K562 treated with DMSO at 1 percent for 12 hours (cell line): Measurements from ENCODE around the gene HDAC8. TPM values are rescaled to one million over a fixed set of nuclear protein-coding genes. Genes with fewer than 3 reads are reported as not detected.

ENCODE experiments used
- total RNA-seq: library from RNA; unstranded; fragments of 300-600 nt; gene quantifications from 2 replicates; pipeline ENCODE4 v1.2.3, GENCODE V29; 2022; ENCODE audit not compliant: insufficient read depth

Gene HDAC8
- total RNA-seq, result 13.1 and 20.1 TPM in 2 replicates

GRCh38 chrX:72572248-72573157, at the start of gene HDAC8:
TSS of gene HDAC8 (minus strand) at chrX:72572843. CDS start at chrX:72572761, 82 bp downstream.

GRCh38 chrX:72305286-72306084, 267.2 kb downstream of the HDAC8 start, which contains the start of gene CITED1:
TSS of gene CITED1 (minus strand) at chrX:72305914. CDS start at chrX:72302869, 3,045 bp downstream.

Other genes starting within 250 kb of the HDAC8 start
- 2.5 and 10.0 TPM in 2 replicates for gene PHKA1, start 141.5 kb upstream of the HDAC8 start, total RNA-seq
- gene DMRTC1B, start 204.0 kb upstream of the HDAC8 start, total RNA-seq, result not detected in 2 replicates
- not detected in 2 replicates for gene FAM236B, start 209.8 kb upstream of the HDAC8 start, total RNA-seq
- not detected in 2 replicates for gene FAM236D, start 235.4 kb upstream of the HDAC8 start, total RNA-seq